Brain pericyte (primary cell): ENCODE measurements around the gene YBEY.

ENCODE experiments used
- DNase-seq: peaks from one replicate; pipeline ENCODE4 v3.0.0-alpha.2; 2012; ENCODE audit warnings: low read depth, low spot score

The YBEY gene

GRCh38 chr21:46264690-46265144 lies 21.4 kb upstream of the YBEY start:
- DNase-seq = no peak

GRCh38 chr21:46265736-46266525 lies 20.2 kb upstream of the YBEY start:
- DNase-seq = no peak

GRCh38 chr21:46266946-46267345 lies 19.2 kb upstream of the YBEY start:
- DNase-seq = no peak

- no peak for DNase-seq
Observed at GRCh38 chr21:46268371-46268770, 17.8 kb upstream of the YBEY start.

GRCh38 chr21:46269466-46269865 lies 16.7 kb upstream of the YBEY start:
- DNase-seq = no peak

- DNase-seq = no peak
Observed at GRCh38 chr21:46273341-46273740, 12.8 kb upstream of the YBEY start.

GRCh38 chr21:46274797-46275390 lies 11.2 kb upstream of the YBEY start:
- no peak for DNase-seq

- DNase-seq = no peak
Observed at GRCh38 chr21:46284077-46284644, 2.0 kb upstream of the YBEY start.

- no peak for DNase-seq
Observed at GRCh38 chr21:46284733-46285132, 1.4 kb upstream of the YBEY start.

GRCh38 chr21:46285206-46285661 lies 908 bp upstream of the YBEY start, which contains the start of gene MCM3AP:
MCM3AP (minus strand) TSS chr21:46285611; CDS start chr21:46285286, 325 bp downstream.
- no peak for DNase-seq

GRCh38 chr21:46286648-46287002 lies 483 bp downstream of the YBEY start:
- DNase-seq = no peak

GRCh38 chr21:46287541-46287940 lies 1.4 kb downstream of the YBEY start:
- DNase-seq = no peak

- no peak for DNase-seq
Observed at GRCh38 chr21:46289655-46290179, 3.6 kb downstream of the YBEY start.

GRCh38 chr21:46291561-46291960 lies 5.4 kb downstream of the YBEY start:
- no peak for DNase-seq

- no peak for DNase-seq
Observed at GRCh38 chr21:46294647-46295176, 8.6 kb downstream of the YBEY start.

- DNase-seq = no peak
Observed at GRCh38 chr21:46295177-46295770, 9.1 kb downstream of the YBEY start.

GRCh38 chr21:46295996-46296752 lies 10.0 kb downstream of the YBEY start:
- DNase-seq = no peak

- DNase-seq = no peak
Observed at GRCh38 chr21:46297338-46298271, 11.5 kb downstream of the YBEY start.

GRCh38 chr21:46299167-46299566 lies 13.0 kb downstream of the YBEY start:
- DNase-seq = no peak

GRCh38 chr21:46301759-46302158 lies 15.6 kb downstream of the YBEY start:
- DNase-seq = no peak
